GDM1 (cell line): ENCODE data around the gene PI4KB.

Source experiments
- DNase-seq: peaks from one replicate; lab custom pipeline; 2025; lab: John Stamatoyannopoulos, UW

The PI4KB gene

DNA sequence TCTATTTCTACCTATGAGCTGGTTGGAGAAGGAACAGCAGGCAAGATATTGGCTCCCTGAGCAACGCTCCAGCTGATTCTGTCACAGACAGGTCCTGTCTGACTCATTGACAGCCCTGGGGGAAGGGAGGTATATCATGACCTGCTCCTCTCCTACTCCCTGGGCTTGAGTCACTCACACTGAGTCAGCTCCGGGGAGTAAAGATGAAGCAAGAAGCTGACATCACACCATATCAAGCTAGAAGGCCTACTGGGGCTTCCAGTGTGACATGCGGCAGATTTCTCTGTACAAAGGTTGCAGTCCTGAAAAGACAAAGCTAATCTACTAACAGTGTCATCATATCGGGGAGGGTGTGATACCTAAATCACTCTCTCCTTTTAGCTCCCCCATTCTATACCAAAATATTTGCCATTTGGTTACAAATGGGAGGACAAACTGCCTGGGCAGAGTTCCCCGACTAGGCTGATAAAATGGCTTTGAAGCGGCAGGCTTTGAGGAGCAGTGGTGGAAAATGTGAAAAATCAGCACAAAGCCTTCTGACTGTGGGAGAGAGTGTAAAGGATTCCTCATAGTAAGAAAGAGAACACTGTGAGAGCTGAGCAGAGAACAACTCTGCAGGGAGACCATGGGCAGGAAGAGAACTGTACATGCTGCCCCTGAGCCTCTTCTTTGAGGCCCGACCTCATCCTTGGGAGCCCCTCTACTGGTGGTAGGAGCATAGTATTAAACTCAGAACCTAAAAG, 15.5 kb downstream of the PI4KB start:
- DNase-seq: no peak

DNA sequence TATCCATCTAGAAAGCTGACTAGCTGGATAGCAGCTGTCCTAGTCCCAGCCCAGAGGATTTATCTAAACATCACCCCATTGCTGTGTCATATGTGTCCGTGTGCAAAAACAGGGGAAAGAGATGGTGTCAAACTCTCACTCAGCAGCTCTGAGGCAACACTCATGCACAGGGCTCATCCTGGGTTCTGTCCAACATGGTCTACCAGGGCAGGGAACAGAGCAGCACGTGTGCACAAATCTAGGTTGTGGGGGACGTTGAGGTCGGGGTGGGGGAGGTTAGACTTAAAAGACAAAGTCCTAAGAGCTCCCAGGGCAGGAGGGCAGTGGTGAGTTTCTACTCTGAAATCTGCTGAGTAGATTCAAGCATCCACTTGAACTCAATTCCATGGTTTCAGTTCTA, 16.2 kb downstream of the PI4KB start:
- no peak for DNase-seq

DNA sequence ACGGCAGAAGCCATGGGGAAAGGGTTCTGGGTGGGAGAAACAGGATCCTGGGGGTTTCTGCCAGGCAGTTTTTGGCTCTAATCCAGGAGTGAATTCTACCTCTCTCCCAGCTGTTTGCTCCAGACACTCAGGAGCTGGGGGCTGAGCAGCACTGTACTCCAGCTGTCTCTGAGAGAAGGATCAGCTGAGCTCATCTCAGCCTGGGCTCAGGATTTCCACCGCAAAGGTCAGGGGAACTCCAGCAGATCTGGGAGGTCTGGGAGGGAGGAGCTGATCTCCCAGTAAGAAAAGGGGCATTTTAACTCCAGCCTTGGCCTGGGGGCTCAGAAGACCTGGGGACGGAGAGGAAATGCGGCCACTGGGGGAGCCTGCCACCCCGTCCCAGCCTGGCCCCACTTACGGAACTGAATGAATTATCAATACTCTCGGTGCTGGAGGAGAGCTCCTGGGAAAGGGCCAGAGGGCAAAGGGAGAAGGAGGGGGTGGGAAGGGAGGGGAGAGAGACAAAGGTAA, 17.3 kb downstream of the PI4KB start:
- no peak for DNase-seq

DNA sequence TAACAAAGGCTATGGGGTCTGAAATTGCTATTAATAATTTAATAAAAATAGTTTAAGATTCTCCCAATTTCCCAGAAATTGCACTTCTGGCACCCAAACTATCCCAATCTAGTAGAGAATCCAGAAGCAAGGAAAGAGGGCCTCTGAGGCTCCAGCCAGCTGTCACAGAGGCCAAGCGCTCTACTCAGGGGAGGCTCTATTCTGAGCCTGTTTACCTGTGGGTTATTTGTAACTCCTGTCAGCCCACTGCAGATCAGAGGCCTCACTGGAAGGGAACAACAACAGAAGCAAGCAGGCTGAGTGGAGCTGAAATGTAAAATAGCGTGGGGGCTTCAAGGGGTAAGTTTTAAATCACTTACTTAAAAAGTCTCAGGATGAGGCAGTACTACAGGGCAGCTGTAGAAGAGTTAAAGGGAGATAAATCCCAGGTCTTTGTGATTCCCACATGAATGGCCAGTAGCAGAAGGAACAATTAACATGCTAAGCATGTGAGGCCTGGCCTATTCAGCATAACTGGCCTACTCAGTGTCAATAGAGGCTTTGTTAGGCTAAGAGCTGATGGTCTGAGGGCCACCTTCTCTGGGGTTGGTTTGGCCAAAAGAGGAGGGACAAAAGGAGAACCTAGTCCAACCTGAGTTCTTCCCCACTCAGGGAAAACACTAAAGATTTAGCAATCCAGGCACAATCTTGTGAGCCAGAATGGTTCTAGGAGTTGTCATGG, 32.3 kb downstream of the PI4KB start:
- no peak for DNase-seq

DNA sequence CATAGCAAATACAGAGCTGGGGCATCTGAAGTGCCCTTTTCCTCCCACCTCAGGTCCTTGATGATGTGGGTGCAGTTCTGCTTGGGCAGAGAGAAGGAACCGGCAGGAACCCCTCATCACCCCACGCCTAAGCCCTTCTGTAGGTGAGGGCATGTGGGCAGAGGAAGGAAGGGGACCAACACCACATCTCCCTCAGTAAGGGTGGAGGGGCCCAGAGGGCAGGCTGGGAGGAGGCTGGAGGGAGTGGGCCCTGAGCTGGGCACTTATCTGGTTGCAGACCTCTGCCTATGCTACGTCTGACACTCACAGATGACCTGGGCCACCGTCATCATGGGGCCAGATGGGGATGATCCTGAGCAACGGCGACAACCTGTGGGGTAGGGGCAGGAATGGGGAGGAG, 34.1 kb downstream of the PI4KB start:
- DNase-seq: no peak

DNA sequence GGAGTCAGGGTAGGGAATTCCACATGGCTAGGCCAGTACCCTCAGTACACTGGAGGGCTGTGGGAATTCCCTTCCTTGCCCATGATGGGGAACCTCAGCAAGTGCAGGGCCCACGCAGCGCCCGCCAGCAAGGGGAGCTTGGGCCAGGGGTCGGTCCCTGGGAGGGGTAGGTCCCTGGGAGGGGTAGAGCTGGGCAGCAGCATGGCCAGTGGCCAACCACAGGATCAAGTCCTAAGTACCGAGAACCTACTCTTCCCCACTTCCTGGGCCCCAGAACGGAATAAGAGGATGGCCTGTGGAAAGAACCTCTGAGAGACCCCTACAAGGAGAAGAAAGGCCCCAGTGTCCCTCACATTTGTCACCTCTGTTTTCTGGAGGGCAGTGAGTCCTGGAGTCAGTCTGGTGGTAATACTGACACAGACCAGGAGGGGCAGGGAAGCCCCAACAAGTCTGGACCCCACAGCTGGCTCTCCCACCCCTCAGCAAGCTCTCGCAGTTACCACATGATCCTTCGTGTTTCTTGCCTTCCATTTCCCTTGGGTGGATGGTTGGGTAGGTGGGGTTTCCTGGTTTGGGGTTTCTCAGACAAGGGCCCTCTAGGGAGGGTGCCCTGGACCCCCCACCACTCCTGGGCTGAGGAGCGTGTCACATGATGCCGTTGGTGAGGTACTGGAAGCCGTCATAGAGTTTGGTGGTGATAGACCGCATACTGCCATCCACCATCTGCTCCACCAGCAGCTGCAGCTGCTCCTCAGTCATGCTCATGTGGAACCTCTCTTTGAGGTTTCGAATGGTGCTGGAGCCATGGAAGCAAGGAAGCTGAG, 34.8 kb downstream of the PI4KB start:
- DNase-seq: no peak

DNA sequence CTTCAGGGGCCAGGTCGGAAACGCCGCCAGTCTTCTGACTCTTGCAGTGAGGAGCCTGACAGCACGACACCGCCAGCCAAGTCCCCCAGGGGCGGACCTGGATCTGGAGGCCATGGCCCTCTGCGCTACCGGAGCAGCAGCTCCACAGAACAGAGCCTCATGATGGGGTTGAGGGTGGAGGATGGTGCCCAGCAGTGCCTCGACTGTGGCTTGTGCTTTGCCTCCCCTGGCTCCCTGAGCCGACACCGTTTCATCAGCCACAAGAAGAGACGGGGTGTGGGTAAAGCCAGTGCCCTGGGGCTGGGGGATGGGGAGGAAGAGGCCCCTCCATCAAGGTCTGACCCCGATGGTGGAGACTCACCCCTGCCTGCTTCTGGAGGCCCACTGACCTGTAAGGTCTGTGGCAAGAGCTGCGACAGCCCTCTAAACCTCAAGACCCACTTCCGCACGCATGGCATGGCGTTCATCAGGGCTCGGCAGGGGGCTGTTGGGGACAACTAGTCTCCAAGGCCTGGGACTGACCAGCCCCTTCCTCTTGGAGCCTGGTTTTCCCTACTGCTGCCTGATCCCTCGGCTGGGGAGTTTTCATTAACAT, 36.4 kb downstream of the PI4KB start:
- no peak for DNase-seq

DNA sequence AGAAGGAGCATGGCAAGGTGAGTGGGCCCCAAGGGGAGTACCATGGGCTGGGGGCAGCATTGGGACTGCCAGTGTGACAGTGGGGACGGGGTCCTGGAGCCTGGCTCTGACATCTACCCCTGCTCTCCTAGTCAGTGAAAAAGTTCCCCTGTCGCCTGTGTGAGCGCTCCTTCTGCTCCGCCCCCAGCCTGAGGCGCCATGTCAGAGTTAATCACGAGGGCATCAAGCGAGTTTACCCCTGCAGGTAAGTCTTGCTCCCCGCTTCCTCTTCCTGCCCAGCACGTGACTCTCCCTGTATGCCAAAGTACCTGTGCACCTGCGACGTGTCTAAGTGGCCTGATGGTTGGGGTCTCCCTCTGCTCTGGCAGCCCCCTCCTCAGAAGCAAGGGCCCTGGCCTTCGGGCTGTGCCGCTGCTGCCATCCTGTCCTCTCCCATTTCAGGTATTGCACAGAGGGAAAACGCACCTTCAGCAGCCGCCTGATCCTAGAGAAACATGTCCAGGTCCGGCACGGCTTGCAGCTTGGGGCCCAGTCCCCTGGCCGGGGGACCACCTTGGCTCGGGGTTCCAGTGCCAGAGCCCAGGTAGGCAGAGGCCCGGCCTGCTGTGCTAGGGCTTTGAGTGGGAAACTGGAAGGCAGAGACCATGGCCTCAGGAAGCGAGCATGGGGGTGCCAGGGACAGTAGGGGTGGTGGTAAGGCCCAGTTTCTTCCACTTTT, 37.1 kb downstream of the PI4KB start:
- no peak for DNase-seq

- DNase-seq: no peak
Measured at GRCh38 chr1:151289080-151289935, 37.9 kb downstream of the PI4KB start.

DNA sequence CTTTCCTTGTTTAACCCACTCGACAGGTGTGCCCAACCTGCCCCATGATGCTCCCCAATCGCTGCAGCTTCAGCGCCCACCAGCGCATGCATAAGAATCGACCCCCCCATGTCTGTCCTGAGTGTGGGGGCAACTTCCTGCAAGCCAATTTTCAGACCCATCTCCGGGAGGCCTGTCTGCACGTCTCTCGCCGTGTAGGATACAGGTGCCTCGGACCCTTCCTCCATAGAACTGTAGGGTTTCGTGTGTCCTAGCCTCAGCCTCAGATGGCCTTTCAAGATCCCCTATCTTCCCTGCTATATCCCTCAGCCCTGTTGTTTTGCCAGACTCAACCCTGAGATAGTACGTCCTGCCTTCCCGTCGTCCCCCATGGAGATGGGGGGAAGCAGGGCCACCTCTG, 38.7 kb downstream of the PI4KB start:
- no peak for DNase-seq

DNA sequence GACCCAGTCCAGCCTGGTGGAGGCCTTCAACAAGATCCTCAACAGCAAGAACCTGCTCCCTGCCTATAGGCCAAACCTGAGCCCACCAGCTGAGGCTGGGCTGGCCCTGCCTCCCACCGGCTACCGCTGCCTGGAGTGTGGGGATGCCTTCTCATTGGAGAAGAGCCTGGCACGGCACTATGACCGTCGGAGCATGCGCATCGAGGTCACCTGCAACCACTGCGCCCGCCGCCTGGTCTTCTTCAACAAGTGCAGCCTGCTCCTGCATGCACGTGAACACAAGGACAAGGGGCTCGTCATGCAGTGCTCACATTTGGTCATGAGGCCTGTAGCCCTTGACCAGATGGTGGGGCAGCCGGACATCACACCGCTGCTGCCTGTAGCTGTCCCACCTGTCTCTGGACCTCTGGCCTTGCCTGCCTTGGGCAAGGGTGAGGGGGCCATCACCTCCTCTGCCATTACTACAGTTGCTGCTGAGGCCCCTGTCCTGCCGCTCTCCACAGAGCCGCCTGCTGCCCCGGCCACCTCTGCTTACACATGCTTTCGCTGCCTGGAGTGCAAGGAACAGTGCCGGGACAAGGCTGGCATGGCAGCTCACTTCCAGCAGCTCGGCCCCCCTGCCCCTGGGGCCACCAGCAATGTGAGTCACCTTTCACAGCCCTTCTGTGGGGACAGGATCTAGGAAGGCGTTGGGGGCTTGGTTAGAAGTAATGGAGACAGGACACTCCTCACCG, 39.3 kb downstream of the PI4KB start:
- no peak for DNase-seq

GRCh38 chr1:151287341-151287699, 39.9 kb downstream of the PI4KB start:
- DNase-seq: no peak

- DNase-seq: no peak
Measured at GRCh38 chr1:151286619-151287340, 40.4 kb downstream of the PI4KB start.

- no peak for DNase-seq
Measured at GRCh38 chr1:151284013-151284577, 43.1 kb downstream of the PI4KB start.

- peak; percentile 32 for DNase-seq
Measured at GRCh38 chr1:151282883-151283725, 44.1 kb downstream of the PI4KB start.

- peak; percentile 100 for DNase-seq
Measured at GRCh38 chr1:151281969-151282882, 45.0 kb downstream of the PI4KB start, which contains the start of gene ZNF687. TSS of gene ZNF687 (plus strand) at chr1:151282299. CDS start at chr1:151286292, 3,993 bp downstream.
